NCI-H1092 (cell line): ENCODE results near the gene OR52E6.

ENCODE experiments used
- DNase-seq: peaks from one replicate; lab custom pipeline; 2025; lab: John Stamatoyannopoulos, UW

The OR52E6 gene

DNA sequence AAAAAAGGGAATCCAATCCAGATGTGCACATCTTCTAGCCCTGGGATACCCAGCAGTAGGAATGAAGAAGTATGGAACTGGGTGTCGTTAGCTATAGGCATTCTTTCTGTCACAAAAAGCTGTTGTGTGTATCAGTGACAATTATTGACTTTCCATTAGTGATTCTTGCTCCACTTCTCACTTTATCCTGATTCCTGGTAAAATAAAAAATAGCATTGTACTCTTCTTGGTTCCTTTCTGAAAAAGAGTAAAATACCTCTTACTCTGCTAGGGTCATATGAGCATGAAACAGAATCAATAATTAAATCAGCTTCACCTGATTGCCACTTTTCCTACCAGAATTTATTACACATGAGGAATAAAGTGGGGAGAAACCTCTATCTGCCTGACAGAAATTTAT lies at the start of gene OR52E6:
TSS of gene OR52E6 (minus strand) at position 101 of the 400 bp plus-strand sequence. CDS start at position 101, 0 bp downstream.
- DNase-seq: no peak

GRCh38 chr11:5891216-5891800 lies 49.6 kb upstream of the OR52E6 start:
- no peak for DNase-seq

- no peak for DNase-seq
These were observed 46.0 kb upstream of the OR52E6 start for GRCh38 chr11:5887661-5888060.

DNA sequence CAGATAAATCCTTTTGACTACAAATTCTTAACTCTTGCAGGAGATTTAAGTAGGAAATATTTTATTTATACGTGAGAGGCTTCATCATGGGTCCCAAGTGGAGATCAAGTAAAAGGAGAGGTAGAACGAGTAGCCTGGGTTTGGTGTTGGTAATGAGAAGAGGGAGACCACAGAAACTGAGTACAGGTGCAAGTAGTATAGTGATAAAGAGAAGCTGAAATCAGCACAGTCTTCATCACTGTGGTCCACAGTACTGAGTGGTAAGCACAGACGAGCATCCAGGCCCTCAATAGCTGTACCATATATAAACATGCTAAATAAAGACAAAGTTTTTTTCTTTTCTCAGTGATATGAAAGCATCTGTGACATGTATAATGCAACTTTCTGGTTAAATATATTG lies 45.5 kb upstream of the OR52E6 start:
- DNase-seq: no peak

DNA sequence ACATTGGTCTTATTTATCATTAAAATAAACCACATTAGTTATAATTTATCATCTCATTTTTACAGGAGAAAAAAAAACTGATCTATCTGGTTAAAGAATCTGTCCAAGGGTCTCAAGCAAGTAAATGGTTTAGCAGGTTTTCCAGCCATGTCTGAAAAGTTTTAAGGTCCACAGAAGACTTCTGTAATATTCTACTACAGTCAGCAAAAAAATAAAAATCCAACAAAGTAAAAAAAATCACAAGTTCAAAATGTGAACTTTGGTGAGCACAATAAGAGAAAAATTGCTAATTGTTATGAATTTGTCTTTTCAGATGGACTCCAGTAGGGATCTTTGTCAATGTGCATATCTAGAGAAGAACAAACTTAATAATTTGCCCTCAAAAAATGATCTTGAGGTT lies 40.1 kb upstream of the OR52E6 start:
- no peak for DNase-seq

GRCh38 chr11:5880329-5880728 lies 38.6 kb upstream of the OR52E6 start, which contains the start of gene OR52E4:
Gene OR52E4 (plus strand): TSS chr11:5880629. CDS start chr11:5884293, 3,664 bp downstream.
- no peak for DNase-seq

GRCh38 chr11:5878564-5878963 lies 36.9 kb upstream of the OR52E6 start:
- no peak for DNase-seq

GRCh38 chr11:5865826-5866225 lies 24.1 kb upstream of the OR52E6 start:
- no peak for DNase-seq

DNA sequence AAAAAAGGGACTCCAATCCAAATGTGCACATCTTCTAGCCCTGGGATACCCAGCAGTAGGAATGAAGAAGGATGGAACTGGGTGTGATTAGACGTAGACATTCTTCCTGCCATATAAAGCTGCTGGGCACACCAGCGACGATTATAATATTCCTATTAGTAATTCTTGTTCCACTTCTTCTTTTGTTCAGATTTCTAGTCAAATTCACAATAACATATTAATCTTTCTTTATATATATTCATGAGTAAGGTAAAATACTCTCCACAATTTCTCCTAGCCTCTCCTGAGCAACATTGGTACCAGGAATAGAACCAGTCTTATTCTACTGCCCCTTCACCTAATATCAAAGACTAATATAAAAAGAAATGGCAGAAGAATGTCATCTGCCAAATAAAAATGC lies 15.9 kb upstream of the OR52E6 start, which contains the start of gene OR52E8:
TSS of gene OR52E8 (minus strand) at position 101 of the 400 bp plus-strand sequence. CDS start at position 101, 0 bp downstream.
- no peak for DNase-seq

- no peak for DNase-seq
These were observed 9.3 kb upstream of the OR52E6 start for GRCh38 chr11:5851002-5851401.

DNA sequence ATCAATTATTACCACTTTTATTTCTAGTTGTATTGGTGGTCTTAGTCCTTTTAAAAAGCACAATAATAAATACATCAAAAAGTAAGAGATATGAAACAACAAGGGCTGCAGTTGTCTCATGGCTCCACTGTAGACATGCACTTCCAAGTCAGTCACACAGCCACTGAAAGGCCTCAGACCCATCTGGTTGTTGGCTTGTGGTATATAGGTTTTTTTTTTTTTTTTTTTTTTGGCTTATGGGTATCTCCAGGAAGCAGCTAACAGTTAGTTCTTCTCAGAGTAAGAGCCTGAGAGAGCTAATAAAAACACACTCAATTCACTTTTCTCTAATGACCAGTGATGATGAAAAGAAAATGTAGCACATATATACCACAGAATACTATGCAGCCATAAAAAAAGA lies 6.0 kb upstream of the OR52E6 start:
- DNase-seq: no peak

- DNase-seq: no peak
These were observed 5.0 kb upstream of the OR52E6 start for GRCh38 chr11:5846701-5847100.

- DNase-seq: no peak
These were observed 4.0 kb downstream of the OR52E6 start for GRCh38 chr11:5837695-5838094.

- no peak for DNase-seq
These were observed 8.3 kb downstream of the OR52E6 start for GRCh38 chr11:5833446-5833845.

- no peak for DNase-seq
These were observed 10.4 kb downstream of the OR52E6 start for GRCh38 chr11:5831196-5831829.

- DNase-seq: no peak
These were observed 23.3 kb downstream of the OR52E6 start for GRCh38 chr11:5818245-5818886.

- DNase-seq: no peak
These were observed 26.2 kb downstream of the OR52E6 start for GRCh38 chr11:5815534-5815933.

DNA sequence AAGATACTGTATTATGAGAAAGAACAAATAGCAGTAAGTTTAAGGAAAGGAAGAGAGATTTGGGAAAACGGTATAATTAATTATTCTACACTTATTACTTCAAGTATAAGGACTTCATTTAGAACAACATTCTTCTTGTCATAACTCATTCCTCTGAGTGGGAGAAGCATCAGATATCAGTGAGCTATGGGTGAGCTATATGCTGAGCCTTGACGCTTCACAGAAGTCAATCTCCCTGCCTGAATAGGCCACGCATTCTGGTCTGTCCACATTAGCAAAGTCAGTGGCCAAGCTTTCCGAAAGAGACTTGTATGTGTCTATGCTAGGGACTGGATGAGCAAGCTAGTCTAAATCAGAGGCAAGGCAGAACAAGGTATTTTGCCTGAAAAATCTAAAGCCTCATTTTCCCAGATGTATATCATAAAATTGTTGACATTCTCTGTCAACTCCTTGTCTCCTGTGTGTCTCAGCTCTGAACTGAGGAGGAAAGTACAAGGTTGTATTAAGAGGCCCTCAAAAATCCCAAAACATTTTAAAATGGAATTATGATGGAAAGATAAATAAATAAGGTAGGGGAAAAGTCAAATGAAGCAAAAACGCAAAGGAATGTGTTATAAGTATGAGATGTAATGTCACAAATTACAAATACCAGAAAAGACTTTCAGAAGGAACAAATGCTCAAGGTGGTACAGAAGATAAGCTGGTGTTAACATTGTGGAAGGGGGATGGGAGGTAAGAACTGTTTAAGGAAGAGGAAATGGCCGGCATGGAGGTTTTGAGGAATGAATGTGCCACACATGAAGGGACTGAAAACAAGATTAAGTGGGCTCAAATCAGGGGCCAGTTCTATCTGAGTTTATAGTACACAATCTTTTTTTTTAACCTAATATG lies 31.5 kb downstream of the OR52E6 start:
- DNase-seq: no peak

GRCh38 chr11:5809122-5809519 lies 32.6 kb downstream of the OR52E6 start:
- DNase-seq: no peak

- DNase-seq: peak; percentile 49
These were observed 33.1 kb downstream of the OR52E6 start, which contains the start of gene OR52N2 for GRCh38 chr11:5808500-5809121. Gene OR52N2 (plus strand): TSS chr11:5808924. CDS start chr11:5820336, 11,412 bp downstream.

- no peak for DNase-seq
These were observed 34.1 kb downstream of the OR52E6 start for GRCh38 chr11:5807580-5807979.

GRCh38 chr11:5803982-5804381 lies 37.7 kb downstream of the OR52E6 start:
- no peak for DNase-seq
